ENCODE measurements around the gene N4BP2.

N4BP2 gene

DNA sequence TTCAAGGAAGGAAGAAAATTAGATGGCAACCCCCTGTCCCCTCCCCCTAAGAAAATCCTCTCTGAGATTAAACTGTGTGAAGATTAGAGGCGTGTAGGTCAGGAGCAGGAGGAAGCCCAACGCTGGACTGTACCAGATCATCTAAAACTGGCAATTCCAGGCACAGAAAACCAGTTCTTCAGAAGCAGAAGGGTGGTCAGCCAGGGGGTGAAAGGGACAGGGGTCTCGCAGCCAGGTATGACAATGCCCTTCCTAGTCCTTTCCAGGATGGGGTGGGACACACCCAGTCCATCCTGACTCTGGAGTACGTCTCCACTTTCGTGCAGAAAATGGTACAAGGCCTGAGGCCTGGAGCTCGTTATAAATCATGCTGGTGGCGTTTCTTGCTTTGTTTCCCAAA, 136.9 kb downstream of the N4BP2 start:
- DNase-seq = no peak

DNA sequence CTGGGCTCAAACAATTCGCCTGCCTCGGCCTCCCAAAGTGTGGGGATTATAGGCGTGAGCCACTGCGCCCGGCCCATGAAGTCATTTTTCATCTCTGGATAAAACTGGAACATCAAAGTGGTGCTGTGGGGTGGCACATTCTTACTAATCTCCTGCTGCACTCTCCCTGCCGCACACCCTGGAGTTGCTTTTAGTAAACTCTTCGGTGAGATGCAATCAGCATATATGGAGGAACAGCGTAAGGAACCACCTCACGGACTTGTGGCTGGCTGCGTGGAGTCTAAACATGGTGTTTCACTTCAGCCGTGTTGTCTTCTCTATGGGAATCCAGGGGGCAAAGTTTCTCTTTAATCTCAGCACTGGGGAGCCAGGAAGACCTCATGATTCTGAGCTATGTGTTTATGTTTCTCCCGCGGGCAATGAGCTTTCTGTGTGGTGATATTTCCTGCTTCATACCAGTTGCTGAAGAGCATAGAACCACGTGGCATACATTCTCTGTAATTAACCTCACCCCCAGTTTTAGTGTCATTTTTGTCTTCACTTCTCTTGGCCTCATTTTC, 138.0 kb downstream of the N4BP2 start:
- DNase-seq = peak; percentile 65

DNA sequence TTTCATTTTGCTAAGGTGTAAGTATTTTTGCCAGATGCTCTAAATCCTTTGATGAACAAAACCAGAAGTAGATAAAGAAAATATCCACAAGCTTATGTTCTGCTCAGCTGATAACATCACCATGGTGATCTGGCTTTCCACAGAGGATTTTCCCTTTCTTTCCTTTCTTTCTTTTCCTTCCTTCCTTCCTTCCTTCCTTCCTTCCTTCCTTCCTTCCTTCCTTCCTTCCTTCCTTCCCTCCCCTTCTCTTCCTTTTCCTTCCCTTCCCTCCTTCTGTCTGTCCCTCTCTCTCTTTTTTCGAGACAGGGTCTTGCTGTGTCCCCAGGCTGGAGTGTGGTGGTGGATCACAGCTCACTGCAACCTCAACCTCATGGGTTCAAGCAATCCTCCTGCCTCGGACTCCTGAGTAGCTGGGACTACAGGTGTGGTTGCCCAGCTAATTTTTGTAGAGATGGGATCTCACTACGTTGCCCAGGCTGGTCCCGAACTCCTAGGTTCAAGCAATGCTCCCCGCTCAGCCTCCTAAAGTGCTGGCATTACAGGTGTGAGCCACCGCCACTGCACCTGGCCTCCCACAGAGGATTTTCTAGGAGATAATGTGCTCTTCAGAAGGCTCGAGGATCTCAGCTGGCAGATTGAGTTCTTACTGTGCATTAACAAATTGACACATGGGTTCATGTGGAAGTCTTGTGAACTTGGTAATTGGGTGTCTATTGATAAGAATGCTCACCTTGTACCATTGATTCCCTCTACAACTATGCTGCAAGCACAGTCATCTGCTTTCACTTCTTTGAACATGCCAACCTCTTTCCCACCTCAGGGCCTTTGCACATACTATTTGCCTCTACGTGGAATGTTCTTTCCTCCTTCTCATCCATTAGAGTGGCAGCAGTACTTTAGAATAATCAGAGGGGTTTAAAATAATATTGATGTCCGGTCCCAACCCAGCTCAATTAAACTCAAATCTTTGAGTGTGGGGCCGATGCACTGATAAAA, 138.8 kb downstream of the N4BP2 start:
- no peak for DNase-seq

DNA sequence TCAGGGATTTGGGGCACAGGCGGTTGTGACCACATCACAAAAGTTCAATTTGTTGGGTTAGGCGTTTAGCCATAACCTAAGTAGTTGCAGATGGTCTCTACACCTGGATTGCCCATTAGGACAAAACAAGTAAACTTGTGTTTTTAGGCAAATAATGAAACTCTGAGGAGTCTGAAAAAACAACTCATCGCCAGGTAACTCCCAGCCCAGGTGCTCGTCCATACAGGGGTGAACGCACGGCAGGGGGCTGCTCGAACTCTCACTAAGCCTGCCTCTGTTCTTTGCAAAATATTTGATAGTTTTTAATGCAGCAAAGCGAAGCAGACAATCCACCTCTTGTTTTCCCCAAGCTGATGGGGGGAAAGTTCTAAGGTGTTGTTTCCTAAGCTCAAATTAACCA, 139.6 kb downstream of the N4BP2 start:
- DNase-seq = no peak

DNA sequence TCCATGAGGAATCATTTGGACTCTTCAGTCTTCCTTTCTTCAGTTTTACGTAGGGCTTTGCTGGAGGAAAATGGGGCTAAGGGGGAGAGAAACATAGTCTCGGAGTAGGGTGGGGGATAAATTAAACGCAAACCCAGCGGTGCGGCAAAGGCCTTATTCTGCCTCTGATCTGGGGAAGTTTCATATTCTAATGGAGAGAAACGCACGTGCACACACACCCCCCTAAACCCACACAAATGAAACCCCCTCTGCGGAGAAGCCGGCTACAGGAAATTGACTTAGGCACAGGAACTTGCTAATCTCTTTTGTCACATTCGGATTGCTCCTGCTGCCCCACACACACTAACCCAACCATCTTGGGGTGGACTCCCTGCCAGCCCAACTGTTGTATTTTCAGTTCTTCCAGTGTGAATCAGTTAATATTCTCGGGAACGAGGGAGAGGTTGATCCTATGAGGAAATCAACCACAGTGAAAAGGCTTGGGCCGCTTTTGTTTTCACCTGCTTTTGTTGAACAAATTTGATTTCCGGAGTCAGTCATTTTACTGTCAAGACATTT, 140.2 kb downstream of the N4BP2 start, which contains the start of gene RHOH:
RHOH (plus strand) TSS at position 308 of the 558 bp plus-strand sequence. CDS start 46,356 bp downstream, outside the sequence.
- DNase-seq = peak; percentile 88

DNA sequence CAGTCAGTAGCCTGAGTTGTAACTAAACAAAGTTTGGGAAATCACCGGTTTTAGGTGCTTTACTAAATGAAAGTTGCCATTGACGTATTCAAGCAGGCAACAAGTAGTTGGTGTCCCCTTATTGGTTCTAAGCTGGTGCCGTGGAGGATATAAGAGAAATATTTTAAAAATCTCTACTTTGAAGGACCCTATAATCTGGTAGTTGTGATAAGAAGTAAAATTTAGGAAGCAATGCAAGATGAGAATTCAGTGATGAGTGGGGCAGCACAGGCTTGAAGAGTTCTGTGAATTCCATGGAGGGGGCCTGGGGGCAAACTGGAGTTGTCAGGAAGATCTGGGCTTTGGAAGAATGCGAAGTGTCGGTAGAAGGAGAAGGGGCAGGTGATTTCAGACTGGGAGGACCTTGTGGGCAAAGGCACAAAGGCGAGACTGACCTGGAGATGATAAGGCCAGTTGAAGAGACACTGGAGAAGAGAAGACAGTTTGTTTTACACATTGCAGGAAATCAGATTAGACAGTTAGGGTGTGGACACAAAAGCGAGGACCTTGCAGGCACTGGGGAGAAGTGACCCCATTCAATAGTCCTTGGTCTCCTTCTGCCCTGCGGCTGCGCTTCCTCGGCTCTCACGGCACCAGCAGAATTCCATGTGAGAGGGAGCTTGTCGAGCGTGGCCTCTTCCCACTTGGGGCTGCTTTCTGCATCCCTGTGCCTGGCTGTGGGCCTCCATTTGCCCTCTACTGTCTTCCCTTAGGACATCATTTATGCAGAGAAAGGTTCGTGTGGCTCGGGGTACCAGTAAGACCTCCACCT, 141.4 kb downstream of the N4BP2 start:
- DNase-seq = peak; percentile 47

DNA sequence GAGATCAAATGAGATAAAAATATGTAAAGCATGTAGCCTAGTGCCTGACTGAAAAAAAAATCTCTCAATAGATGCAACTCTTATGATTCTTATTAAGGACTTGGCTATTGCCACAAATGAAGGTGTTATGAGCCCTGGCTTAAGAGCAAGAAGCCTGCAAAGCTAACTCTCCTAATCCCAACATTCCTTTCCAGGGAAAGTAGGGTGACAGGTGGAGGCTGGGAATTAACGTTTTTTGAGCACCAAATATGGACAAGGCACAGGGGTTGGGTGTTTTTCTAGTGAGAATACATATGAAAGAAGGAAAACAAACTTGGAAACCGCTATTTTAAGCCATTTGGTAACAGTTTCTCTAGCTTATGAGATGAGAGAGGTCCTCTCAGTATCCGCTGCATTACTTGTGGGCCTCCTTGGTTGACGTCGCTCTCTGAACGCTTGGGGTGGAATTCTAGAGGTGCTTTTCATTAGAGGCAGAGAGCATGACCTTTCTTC, 142.6 kb downstream of the N4BP2 start:
- DNase-seq = peak; percentile 55

DNA sequence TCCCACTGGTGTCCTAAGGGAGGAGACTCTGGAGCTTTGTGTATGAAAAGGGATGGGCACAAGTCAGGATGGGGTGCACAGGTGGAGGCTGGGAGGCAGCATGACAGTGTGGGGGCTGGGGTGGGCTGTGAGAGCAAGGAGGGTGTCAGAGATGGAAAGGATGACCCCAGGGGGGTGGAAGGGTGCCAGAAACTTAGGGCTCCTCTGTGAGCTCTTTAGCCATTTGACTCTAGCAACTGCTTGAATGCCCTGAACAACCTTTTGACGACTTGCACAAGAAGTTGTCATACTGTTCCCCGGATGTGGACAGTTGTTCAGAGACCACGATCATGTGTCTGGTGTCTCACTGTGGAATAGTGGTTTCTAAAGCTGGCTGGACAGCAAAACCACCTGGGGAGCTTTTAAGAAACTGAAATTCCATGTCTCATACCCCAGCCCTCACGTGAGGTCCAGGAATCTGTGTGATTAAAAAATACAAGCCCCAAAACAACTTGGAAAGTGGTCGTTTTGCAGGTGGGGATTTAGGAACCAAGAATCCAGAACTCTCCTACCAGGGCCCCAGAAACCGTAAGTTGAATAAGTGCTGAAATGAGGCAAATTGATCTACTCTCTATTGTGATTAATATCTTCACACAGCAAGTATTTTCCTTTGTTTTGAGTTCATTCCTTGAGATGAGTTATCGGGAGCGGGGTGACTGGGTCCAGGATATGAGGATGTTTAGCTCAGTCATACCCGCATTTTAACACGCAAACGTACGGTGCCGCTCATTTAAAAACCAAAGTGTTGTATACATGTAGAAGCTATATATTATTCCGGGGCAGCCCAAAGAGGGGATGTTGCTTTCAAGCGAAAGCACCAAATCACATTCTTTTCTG, 143.6 kb downstream of the N4BP2 start:
- DNase-seq = peak; percentile 71

DNA sequence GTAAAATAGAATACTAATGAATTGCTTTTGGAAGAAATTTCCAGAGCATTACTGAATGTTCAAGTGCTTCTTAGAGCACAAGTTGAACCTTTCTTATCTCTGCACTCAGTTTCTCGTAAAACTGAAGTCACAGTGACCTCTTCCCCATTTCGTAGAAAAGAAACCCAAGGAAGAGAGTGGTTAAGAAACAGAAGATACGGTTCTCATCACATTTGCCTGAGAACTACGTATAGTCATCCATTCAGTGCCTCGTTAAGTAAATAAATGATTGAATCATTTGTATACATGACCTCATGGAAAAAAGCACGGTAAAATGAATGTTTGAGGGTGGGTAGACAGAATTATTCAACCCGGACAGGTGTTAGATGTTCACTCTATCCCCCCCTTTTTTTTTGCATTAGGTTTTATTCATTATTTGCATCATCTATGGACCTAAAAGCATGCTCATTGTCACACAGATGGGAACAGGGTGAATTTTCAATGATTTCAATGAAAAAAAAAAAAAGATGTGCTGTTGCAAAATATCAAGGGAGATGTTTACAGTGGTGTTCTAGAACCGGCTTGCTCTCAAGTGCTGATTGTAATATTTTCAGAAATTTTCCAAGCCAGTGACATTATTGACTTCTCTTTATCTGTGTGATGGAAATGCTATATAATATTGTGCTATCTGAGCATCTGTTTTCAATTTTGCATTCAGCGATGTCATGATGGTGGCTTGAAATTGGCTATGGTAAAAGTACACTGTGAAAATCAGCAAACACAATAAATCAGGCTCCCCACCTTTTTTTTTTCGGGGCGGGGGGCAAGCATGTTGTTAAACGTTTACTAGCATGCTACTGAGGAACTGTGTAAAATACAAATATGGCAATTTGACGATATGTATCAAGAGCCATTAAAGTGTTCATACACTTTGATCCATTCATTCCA, 144.5 kb downstream of the N4BP2 start:
- no peak for DNase-seq

DNA sequence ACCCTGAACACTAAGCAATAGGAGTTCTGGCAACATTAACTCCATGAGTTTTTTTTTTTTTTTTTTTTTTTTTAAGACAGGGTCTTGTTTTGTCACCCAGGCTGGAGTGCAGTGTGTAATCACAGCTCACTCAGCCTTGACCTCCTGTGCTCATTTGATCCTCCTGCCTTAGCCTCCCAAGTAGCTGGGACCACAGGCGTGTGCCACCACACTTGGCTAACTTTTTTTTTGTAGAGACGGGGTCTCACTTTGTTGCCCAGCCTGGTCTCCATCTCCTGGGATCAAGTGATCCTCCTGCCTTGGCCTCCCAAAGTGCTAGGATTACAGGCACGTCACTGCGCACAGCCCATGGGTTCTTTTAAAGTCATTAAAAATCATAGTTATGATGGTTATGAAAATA, 145.2 kb downstream of the N4BP2 start:
- DNase-seq = no peak

DNA sequence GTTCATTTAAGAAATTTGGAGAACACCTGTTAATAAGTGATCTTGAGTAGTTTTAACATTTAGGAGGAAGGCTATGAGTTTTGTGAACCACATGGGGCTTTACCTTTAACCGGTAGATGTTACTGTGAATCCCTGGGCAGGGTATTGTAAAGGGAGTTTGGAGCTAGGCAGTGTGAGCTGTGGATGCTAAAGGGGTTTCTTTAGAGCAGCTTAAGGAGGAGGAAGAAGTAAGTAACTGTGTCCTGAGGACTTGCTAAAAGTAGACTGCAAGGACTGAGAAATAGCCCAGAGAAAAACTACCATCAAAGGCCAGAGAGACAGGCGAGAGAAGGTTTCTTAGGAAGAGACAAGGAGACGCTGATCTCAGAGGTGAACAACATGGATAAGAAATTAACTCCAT, 145.8 kb downstream of the N4BP2 start:
- DNase-seq = no peak

DNA sequence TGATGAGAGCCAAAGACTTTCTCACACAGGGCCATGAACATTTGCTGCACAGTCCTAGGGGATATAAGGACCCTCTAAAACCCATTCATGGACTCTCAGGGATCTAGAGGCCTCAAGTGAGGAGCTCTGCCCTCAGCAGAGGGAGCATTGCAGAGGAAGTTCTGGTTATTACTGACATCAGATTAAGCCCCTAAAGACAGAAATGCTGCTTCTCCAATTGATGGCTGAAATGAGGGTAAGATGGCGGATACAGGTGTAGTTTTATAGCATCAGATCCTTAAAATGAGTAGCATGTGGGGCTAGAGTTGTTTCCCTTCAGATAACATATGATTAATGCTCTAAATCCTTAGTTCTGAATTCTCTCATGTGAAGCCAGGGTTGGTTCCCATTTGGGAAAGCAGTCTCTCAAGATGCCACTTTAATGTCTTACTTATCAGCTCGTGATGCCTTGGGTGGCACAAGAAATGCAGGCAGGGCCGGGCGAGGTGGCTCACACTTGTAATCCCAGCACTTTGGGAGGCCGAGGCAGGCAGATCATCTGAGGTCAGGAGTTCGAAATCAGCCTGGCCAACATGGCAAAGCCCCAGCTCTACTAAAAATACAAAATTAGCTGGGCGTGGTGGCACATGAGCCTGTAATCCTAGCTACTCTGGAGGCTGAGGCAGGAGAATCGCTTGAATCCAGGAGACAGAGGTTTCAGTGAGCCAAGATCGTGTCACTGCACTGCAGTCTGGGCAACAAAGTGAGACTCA, 148.0 kb downstream of the N4BP2 start:
- DNase-seq = no peak

DNA sequence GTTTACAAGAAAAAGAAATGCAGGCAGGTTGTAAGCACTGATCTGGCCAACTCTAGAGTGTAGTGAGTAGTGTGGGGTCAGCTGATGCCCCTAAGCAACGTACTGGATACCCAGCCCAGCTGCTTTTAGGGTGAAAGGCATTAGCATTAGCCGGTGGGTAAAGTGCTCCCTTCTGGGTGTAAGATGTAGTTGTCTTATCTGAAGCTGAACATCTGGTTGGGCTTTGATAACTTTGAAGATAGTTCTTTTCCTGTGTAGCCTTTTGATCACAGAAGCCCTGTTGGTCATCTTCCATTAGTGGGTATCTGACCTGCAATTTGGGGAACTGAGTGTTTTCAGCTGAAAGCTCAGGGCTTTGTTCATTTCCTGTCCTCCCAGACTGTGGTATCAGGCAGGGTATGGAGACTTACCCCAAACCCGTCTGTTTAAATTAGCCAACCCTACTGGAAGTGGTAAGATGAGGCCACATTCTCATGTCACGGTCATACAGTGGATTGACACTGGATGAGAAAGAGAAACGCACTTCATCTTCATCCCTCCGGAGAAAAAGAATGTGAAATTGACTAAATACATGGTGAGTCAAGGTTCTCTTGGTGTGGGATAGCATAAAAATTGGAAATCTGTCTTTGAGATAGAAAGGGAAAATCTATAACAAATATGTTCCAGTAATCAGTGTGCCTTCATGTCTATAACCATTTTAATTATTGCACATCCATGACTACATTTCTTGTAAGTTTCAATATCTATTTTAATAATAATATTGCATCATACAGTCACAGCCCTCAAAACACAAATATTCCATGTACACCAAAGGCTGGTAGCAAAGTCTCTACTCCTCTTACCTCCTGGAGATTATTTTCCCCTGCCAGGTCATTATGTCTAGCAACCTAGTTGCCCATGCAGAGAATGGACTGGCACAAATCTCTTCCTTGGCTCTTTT, 148.9 kb downstream of the N4BP2 start:
- DNase-seq = peak; percentile 58

DNA sequence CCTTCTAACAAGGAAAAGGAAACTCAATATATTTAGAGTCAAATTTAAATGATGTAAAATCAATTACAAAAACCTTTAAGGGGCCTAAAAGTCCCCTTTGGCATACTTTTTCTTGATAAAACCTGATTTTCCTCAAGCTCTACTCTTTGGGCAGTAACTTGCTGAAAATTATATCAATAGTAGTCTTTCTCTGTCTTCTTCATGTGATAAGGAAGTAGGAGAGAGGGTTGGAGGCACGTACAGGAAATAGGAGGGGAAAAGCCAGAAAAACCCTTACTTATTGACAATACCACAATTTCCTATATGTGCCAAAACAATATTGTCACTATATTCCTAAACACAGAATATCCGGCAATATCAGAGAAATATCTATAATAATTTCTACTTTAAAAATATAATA, 149.8 kb downstream of the N4BP2 start:
- no peak for DNase-seq

Data from CD4-positive, alpha-beta T cell treated with Interleukin-15 for 1 hour (primary cell).